HepG2 (cell line): ENCODE measurements around the gene DAPK1. TPM values are rescaled to one million over a fixed set of nuclear protein-coding genes. Genes with fewer than 3 reads are reported as not detected.

Experiments
- EED ChIP-seq: sonication (generic); formaldehyde crosslinking; IDR thresholded peaks from 2 replicates; pipeline ENCODE4 v1.5.0; 2020; ENCODE audit warnings: mild to moderate bottlenecking, missing genetic modification reagents
- MAZ ChIP-seq, 2 experiments: sonication (generic) in 1 of 2; formaldehyde crosslinking in 1 of 2; IDR thresholded peaks; 2 replicates each; pipeline versions ENCODE4 v1.5.0 to v1.6.1; 2012 to 2020; ENCODE audit warnings: low read depth in 2 of 2, mild to moderate bottlenecking in 2 of 2, borderline replicate concordance in 1 of 2, improper control_type of control experiment in 1 of 2, low read length in 1 of 2, missing genetic modification reagents in 1 of 2, moderate library complexity in 1 of 2
- MXI1 ChIP-seq: IDR thresholded peaks from 3 replicates; pipeline ENCODE4 v1.6.1; 2012; ENCODE audit warnings: low read depth, low read length, inconsistent platforms, borderline replicate concordance
- PRDM15 ChIP-seq: sonication (generic); formaldehyde crosslinking; IDR thresholded peaks from 2 replicates; pipeline ENCODE4 v1.4.0; 2020; ENCODE audit warnings: missing genetic modification reagents
- ZIK1 ChIP-seq: sonication (generic); formaldehyde crosslinking; IDR thresholded peaks from 2 replicates; pipeline ENCODE4 v1.5.0; 2020; ENCODE audit warnings: mild to moderate bottlenecking, low read depth, missing genetic modification reagents, borderline replicate concordance
- ZNF136 ChIP-seq: sonication (generic); formaldehyde crosslinking; IDR thresholded peaks from 2 replicates; pipeline ENCODE4 v1.8.1; 2022; ENCODE audit warnings: low read depth, mild to moderate bottlenecking, moderate library complexity, missing genetic modification reagents
- ZNF407 ChIP-seq: sonication (generic); formaldehyde crosslinking; IDR thresholded peaks from one replicate; pipeline ENCODE4 v1.5.1; 2020; ENCODE audit warnings: mild to moderate bottlenecking, missing genetic modification reagents; ENCODE audit errors: not compliant biosample characterization
- ZNF646 ChIP-seq: sonication (generic); formaldehyde crosslinking; IDR thresholded peaks from 2 replicates; pipeline ENCODE4 v1.9.0; 2021; ENCODE audit warnings: mild to moderate bottlenecking, missing genetic modification reagents
- ZNF724P ChIP-seq: sonication (generic); formaldehyde crosslinking; IDR thresholded peaks from 2 replicates; pipeline ENCODE4 v1.8.0; 2022; ENCODE audit warnings: missing genetic modification reagents, borderline replicate concordance
- polyA plus RNA-seq, 8 experiments: library from polyadenylated mRNA; depleted of rRNA in 3 of 8; stranded (reverse) in 7 of 8; unstranded in 1 of 8; fragments of >200 nt; fragmentation: Illumina TruSeq in 4 of 8; extraction: Trizol in 4 of 8; gene quantifications; 2 replicates each; pipeline versions ENCODE4 v1.2.1 to v1.2.3, GENCODE V29; 2011 to 2016; ENCODE audit warnings: low read depth in 4 of 8, missing spikeins in 1 of 8, mixed read lengths in 1 of 8; ENCODE audit not compliant: insufficient read depth in 1 of 8
- total RNA-seq, 5 experiments: library from RNA; depleted of rRNA; stranded (reverse); fragments of >200 nt; fragmentation: Illumina TruSeq; extraction: Trizol; gene quantifications; 2 replicates each; pipeline ENCODE4 v1.2.3, GENCODE V29; 2016; ENCODE audit warnings: low read depth in 1 of 5

DAPK1 gene
- total and polyA plus RNA-seq, 2 of the 13 experiments (the other 11 are each of a cell fraction or from before 2014, with no cell fraction given), result 35.7 to 35.9 TPM

- TF ChIP-seq ZIK1 (CRISPR knock-in tag), result 0 out of 2 replicates have a peak, but pooled peaks have one; percentile 6
- no peak for TF ChIP-seq ZNF646 (CRISPR knock-in tag)
- TF ChIP-seq ZNF136 (CRISPR knock-in tag), result no peak
- TF ChIP-seq ZNF407 (CRISPR knock-in tag), result peak; percentile 33
- no peak for TF ChIP-seq ZNF724P (CRISPR knock-in tag)
- TF ChIP-seq MAZ (IDR thresholded peaks at IDR 0.05; ENCODE audit: borderline replicate concordance, low read depth, low read length), result no peak
- no peak; the same call in 1 of the 2 replicates for TF ChIP-seq MAZ (CRISPR knock-in tag; IDR thresholded peaks at IDR 0.05; ENCODE audit: low read depth)
- TF ChIP-seq PRDM15 (CRISPR knock-in tag), result 0 out of 2 replicates have a peak, but pooled peaks have one; percentile 21
- no peak for TF ChIP-seq MXI1
- TF ChIP-seq EED (CRISPR knock-in tag), result no peak
These were observed at the start of gene DAPK1 (continued) for GRCh38 chr9:87497604-87498045.
